GM12878 (cell line): ENCODE results near the gene DYNC2LI1. TPM values are rescaled to one million over a fixed set of nuclear protein-coding genes. Genes with fewer than 3 reads are reported as not detected.

Experiments used
- ATAC-seq: fragments of 200-7000 bp; cut with Tn5 transposase; 3 replicates; pipeline ENCODE4 v1.9.1; 2020; ENCODE audit warnings: mild to moderate bottlenecking, moderate library complexity
- BruUV-seq: library from RNA; stranded (reverse); fragments of 400-500 nt; replicated peaks from 2 replicates; lab custom pipeline; 2021; lab: Mats Ljungman, UMichigan
- CTCF ChIA-PET: fragments of 300-600 bp; sonication (Branson Sonifier 250); formaldehyde crosslinking; extraction: SDS; loops from one replicate; lab custom pipeline; 2021; ENCODE audit warnings: inconsistent platforms; lab: Yijun Ruan, JAX
- POLR2A ChIA-PET: fragments of 350-600 bp; formaldehyde crosslinking; extraction: SDS; loops from one replicate; lab custom pipeline; 2021; ENCODE audit warnings: inconsistent platforms; lab: Charles Lee
- RAD21 ChIA-PET: fragments of 300-600 bp; sonication (Branson Sonifier 250); formaldehyde crosslinking; loops from one replicate; lab custom pipeline; 2023; ENCODE audit warnings: antibody characterized with exemption; ENCODE audit not compliant: unreplicated experiment; lab: Charles Lee
- SMC1A ChIA-PET: fragments of 300-600 bp; sonication (Branson Sonifier 250); formaldehyde crosslinking; loops from one replicate; lab custom pipeline; 2023; ENCODE audit not compliant: unreplicated experiment, uncharacterized antibody; lab: Charles Lee
- DNase-seq: peaks from one replicate; pipeline ENCODE4 v3.0.0-alpha.2; 2011; ENCODE audit warnings: low read depth, low spot score
- FAIRE-seq: peaks from 3 replicates; lab custom pipeline; 2011; peaks lifted over from hg19 to GRCh38; lab: Jason Lieb, UNC
- H2AFZ ChIP-seq: 2 replicates; pipeline ENCODE4 v1.6.0; 2011; ENCODE audit warnings: low read depth, low read length, control low read depth; ENCODE audit not compliant: control insufficient read depth
- H3K27ac ChIP-seq: 2 replicates; pipeline ENCODE4 v1.5.1; 2011; ENCODE audit warnings: control low read depth; ENCODE audit not compliant: control insufficient read depth, insufficient read depth
- H3K27me3 ChIP-seq, 2 experiments: replicated peaks in 1 of 2; 2 replicates each; pipeline versions ENCODE4 v1.6.0 to v1.6.1; 2011; ENCODE audit warnings: low read length in 1 of 2; ENCODE audit not compliant: control insufficient read depth in 2 of 2, insufficient read depth in 2 of 2
- H3K36me3 ChIP-seq, 2 experiments: 2 replicates each; pipeline ENCODE4 v1.5.1; 2011; ENCODE audit warnings: low read length in 1 of 2; ENCODE audit not compliant: control insufficient read depth in 2 of 2, insufficient read depth in 2 of 2
- H3K4me1 ChIP-seq: 2 replicates; pipeline ENCODE4 v1.6.1; 2011; ENCODE audit warnings: mild to moderate bottlenecking, low read length, moderate library complexity, mixed read lengths; ENCODE audit not compliant: control insufficient read depth, insufficient read depth
- H3K4me2 ChIP-seq: 2 replicates; pipeline ENCODE4 v1.6.0; 2011; ENCODE audit warnings: control low read depth; ENCODE audit not compliant: control insufficient read depth, insufficient read depth
- H3K4me3 ChIP-seq: fragments of 200-600 bp; sonication (generic); 2 replicates; pipeline ENCODE4 v1.5.1; 2016
- H3K79me2 ChIP-seq: 2 replicates; pipeline ENCODE4 v1.6.0; 2011; ENCODE audit warnings: low read length; ENCODE audit not compliant: control insufficient read depth, insufficient read depth
- H3K9ac ChIP-seq: 2 replicates; pipeline ENCODE4 v1.8.0; 2011; ENCODE audit warnings: low read length, control low read depth, mixed read lengths; ENCODE audit not compliant: control insufficient read depth, insufficient read depth
- H3K9me3 ChIP-seq: replicated peaks from 3 replicates; pipeline ENCODE4 v1.5.1; 2011; ENCODE audit warnings: mild to moderate bottlenecking, low read length; ENCODE audit not compliant: control insufficient read depth, insufficient read depth
- H4K20me1 ChIP-seq: 2 replicates; pipeline ENCODE4 v1.6.0; 2011; ENCODE audit not compliant: control insufficient read depth, insufficient read depth
- BCL11A ChIP-seq: IDR thresholded peaks from 2 replicates; pipeline ENCODE4 v1.6.1; 2011; ENCODE audit warnings: low read depth, low read length
- BHLHE40 ChIP-seq, 2 experiments: fragments of 450-650 bp in 1 of 2; IDR thresholded peaks; 2 replicates each; pipeline ENCODE4 v1.6.1; 2011 to 2017; ENCODE audit warnings: low read depth in 2 of 2, borderline replicate concordance in 1 of 2, improper control_type of control experiment in 1 of 2, low read length in 1 of 2, mild to moderate bottlenecking in 1 of 2
- CBX5 ChIP-seq: sonication (generic); IDR thresholded peaks from 2 replicates; pipeline ENCODE4 v1.6.1; 2016; ENCODE audit warnings: low read depth, moderate library complexity, mild to moderate bottlenecking, inconsistent platforms
- HDAC6 ChIP-seq: fragments of 200-600 bp; sonication (generic); IDR thresholded peaks from one replicate; pipeline ENCODE4 v1.8.0; 2017; ENCODE audit warnings: antibody characterized with exemption; ENCODE audit not compliant: unreplicated experiment
- HDGF ChIP-seq: fragments of 450-650 bp; IDR thresholded peaks from 2 replicates; pipeline ENCODE4 v1.6.1; 2016; ENCODE audit warnings: antibody characterized with exemption
- JUND ChIP-seq: IDR thresholded peaks from 2 replicates; pipeline ENCODE4 v1.6.1; 2012; ENCODE audit warnings: low read depth, mild to moderate bottlenecking, low read length, improper control_type of control experiment, moderate library complexity
- POLR2AphosphoS2 ChIP-seq: IDR thresholded peaks from 2 replicates; pipeline ENCODE4 v1.6.1; 2011; ENCODE audit warnings: low read depth, mild to moderate bottlenecking, low read length, improper control_type of control experiment, moderate library complexity
- POU2F2 ChIP-seq: IDR thresholded peaks from 3 replicates; pipeline ENCODE4 v1.6.1; 2011; ENCODE audit warnings: low read depth, mild to moderate bottlenecking, low read length, borderline replicate concordance
- ZNF217 ChIP-seq: fragments of 450-650 bp; IDR thresholded peaks from 2 replicates; pipeline ENCODE4 v1.6.1; 2017; ENCODE audit warnings: antibody characterized with exemption, mild to moderate bottlenecking
- WGBS: methylation state at CpG from one replicate; pipeline ENCODE4 v1.1.6; 2016; ENCODE audit warnings: low lambda C conversion rate; ENCODE audit not compliant: insufficient replicate concordance, insufficient coverage; ENCODE audit errors: missing lambda C conversion rate; 5-methylcytosine and 5-hydroxymethylcytosine counted together
- in situ Hi-C: fragments of 300-500 bp; cut with MboI; formaldehyde crosslinking; loops from 9 replicates; pipeline ENCODE4 v1.14.3; 2018; ENCODE audit warnings: mixed read lengths
- intact Hi-C: fragments of 100-400 bp; cut with micrococcal nuclease; formaldehyde crosslinking; loops from one replicate; pipeline ENCODE4 v1.14.2; 2022; ENCODE audit not compliant: unreplicated experiment
- polyA plus RNA-seq, 11 experiments: library from polyadenylated mRNA; depleted of rRNA in 4 of 11; unstranded in 6 of 11; stranded (reverse) in 5 of 11; fragments of >200 nt; fragmentation: Nextera tagmentation in 4 of 11; fragmentation: Illumina TruSeq in 1 of 11; extraction: Ambion mirVana in 4 of 11; extraction: Trizol in 1 of 11; gene quantifications; 1 replicate in 1 of 11; 2 replicates in 10 of 11; pipeline versions ENCODE4 v1.2.1 to v1.2.3, GENCODE V29; 2011 to 2016; ENCODE audit warnings: inconsistent platforms in 2 of 11, missing spikeins in 2 of 11, low read depth in 1 of 11
- total RNA-seq, 4 experiments: library from RNA; depleted of rRNA in 3 of 4; stranded (reverse); fragments of >200 nt in 3 of 4; fragmentation: Illumina TruSeq in 1 of 4; extraction: Trizol in 1 of 4; gene quantifications; 2 replicates each; pipeline versions ENCODE4 v1.2.1 to v1.2.3, GENCODE V29; 2013 to 2021
- TF ChIP-seq, protein P1 (sequence below): IDR thresholded peaks from 2 replicates; pipeline ENCODE4 v1.6.1; 2011; ENCODE audit warnings: mild to moderate bottlenecking, low read depth, low read length, moderate library complexity; ENCODE audit not compliant: insufficient replicate concordance
- TF ChIP-seq, protein P2 (sequence below): fragments of 450-650 bp; IDR thresholded peaks from 2 replicates; pipeline ENCODE4 v1.6.1; 2017; ENCODE audit warnings: mild to moderate bottlenecking, low read depth, inconsistent platforms; ENCODE audit not compliant: poor library complexity, severe bottlenecking

Gene DYNC2LI1
- total and polyA plus RNA-seq, 10 of the 15 experiments (the other 5 are each of a cell fraction or from before 2014, with no cell fraction given): 9.5 to 27.3 (median 19.3) TPM

DNA sequence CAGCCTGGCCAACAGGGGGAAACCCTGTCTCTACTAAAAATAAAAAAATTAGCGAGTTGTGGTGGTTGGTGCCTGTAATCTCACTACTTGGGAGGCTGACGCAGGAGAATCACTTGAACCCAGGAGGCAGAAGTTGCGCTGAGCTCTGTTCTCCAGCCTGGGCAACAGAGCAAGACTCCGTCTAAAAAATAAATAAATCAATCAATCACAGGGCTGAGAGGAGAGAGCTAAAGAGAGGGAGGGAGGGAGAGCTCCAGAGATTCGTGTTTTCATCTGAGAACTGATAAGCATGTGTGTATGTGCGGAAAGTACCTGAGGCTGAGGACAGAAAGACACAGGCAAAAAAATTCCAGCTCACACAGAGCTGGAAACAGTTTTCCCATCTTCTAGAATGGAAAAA is 37.2 kb upstream of the DYNC2LI1 start:
- Histone ChIP-seq H3K79me2 (no peaks in the 10 kb centered on the region), H3K9ac (no peak overlapping the region), H3K4me2 (no peak overlapping the region), H4K20me1 (no peaks in the 10 kb centered on the region), H2AFZ (no peak overlapping the region), H3K36me3 (no peaks in the 10 kb centered on the region), H3K27me3 (peaks cover 1 to 4% of the 10 kb centered on the region in 2 experiments; a peak in 1 of 4 replicates), H3K4me3 (no peak overlapping the region), H3K4me1 (no peaks in the 10 kb centered on the region), H3K27ac (no peak overlapping the region), H3K9me3 (no peaks in the 10 kb centered on the region)
- TF ChIP-seq ZNF217 (no peak), CBX5 (no peak), HDAC6 (no peak), BCL11A (no peak), POLR2AphosphoS2 (no peak), BHLHE40 (IDR thresholded peaks at IDR 0.05; ENCODE audit: borderline replicate concordance in 1 of 2, low read depth in 2 of 2, low read length in 1 of 2) (no peak), HDGF (no peak), JUND (no peak), POU2F2 (no peak)
- TF ChIP-seq, protein P1, sequence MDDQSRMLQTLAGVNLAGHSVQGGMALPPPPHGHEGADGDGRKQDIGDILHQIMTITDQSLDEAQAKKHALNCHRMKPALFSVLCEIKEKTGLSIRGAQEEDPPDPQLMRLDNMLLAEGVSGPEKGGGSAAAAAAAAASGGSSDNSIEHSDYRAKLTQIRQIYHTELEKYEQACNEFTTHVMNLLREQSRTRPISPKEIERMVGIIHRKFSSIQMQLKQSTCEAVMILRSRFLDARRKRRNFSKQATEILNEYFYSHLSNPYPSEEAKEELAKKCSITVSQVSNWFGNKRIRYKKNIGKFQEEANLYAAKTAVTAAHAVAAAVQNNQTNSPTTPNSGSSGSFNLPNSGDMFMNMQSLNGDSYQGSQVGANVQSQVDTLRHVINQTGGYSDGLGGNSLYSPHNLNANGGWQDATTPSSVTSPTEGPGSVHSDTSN: no peak
- TF ChIP-seq, protein P2, sequence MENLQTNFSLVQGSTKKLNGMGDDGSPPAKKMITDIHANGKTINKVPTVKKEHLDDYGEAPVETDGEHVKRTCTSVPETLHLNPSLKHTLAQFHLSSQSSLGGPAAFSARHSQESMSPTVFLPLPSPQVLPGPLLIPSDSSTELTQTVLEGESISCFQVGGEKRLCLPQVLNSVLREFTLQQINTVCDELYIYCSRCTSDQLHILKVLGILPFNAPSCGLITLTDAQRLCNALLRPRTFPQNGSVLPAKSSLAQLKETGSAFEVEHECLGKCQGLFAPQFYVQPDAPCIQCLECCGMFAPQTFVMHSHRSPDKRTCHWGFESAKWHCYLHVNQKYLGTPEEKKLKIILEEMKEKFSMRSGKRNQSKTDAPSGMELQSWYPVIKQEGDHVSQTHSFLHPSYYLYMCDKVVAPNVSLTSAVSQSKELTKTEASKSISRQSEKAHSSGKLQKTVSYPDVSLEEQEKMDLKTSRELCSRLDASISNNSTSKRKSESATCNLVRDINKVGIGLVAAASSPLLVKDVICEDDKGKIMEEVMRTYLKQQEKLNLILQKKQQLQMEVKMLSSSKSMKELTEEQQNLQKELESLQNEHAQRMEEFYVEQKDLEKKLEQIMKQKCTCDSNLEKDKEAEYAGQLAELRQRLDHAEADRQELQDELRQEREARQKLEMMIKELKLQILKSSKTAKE: no peak
- 39% methylated on average over 6 of the region's 6 CpGs for WGBS
- BruUV-seq: no TSS peak
- DNase-seq: no peak
- ATAC-seq: no peak
- FAIRE-seq: no peak
- intact Hi-C loops: no loop called here
- ChIA-PET RAD21 (no interaction called here), SMC1A (no interaction called here), CTCF (no interaction called here), POLR2A (no interaction called here)
- in situ Hi-C loops: no loop called here
